K562 (cell line): ENCODE results near the gene CYP2E1. TPM values are rescaled to one million over a fixed set of nuclear protein-coding genes. Genes with fewer than 3 reads are reported as not detected.

ENCODE experiments used
- ATAC-seq: fragments of 200-7000 bp; cut with Tn5 transposase; 3 replicates; pipeline ENCODE4 v1.9.1; 2020; ENCODE audit warnings: moderate library complexity
- BruUV-seq: library from RNA; stranded (reverse); fragments of 400-500 nt; replicated peaks from 2 replicates; lab custom pipeline; 2021; lab: Mats Ljungman, UMichigan
- CTCF ChIA-PET: fragments of 300-600 bp; formaldehyde crosslinking; extraction: SDS; loops from one replicate; lab custom pipeline; 2021; ENCODE audit warnings: low intra/inter-chr PET ratio; lab: Yijun Ruan, JAX
- POLR2A ChIA-PET: fragments of 300-600, 350-650 bp; sonication (Branson Sonifier 250); formaldehyde crosslinking; extraction: SDS; loops from one replicate; lab custom pipeline; 2021; ENCODE audit warnings: antibody characterized with exemption, inconsistent platforms; lab: Yijun Ruan, JAX
- DNase-seq, 4 experiments: peaks; one replicate each; pipeline versions ENCODE4 v3.0.0 to v3.0.0-alpha.2; 2011 to 2018; ENCODE audit warnings: low spot score in 3 of 4, mixed read lengths in 3 of 4; ENCODE audit errors: extremely low read depth in 1 of 4
- FAIRE-seq: peaks from 2 replicates; lab custom pipeline; 2011; peaks lifted over from hg19 to GRCh38; lab: Jason Lieb, UNC
- H2AFZ ChIP-seq: 2 replicates; pipeline ENCODE4 v1.6.0; 2011; ENCODE audit warnings: low read depth, low read length, control low read depth, inconsistent platforms
- H3K27ac ChIP-seq: fragments of 200-600 bp; 3 replicates; pipeline ENCODE4 v1.8.0; 2011; ENCODE audit warnings: low read depth, mild to moderate bottlenecking, control low read depth, inconsistent platforms, low read length, moderate library complexity, mixed read lengths; ENCODE audit errors: extremely low read depth
- H3K27me3 ChIP-seq, 2 experiments: fragments of 300-600 bp in 1 of 2; 2 replicates in 1 of 2; 3 replicates in 1 of 2; pipeline versions ENCODE4 v1.6.0 to v1.8.0; 2011; ENCODE audit warnings: inconsistent platforms in 2 of 2, low read length in 2 of 2, mild to moderate bottlenecking in 1 of 2, mixed read lengths in 1 of 2, moderate library complexity in 1 of 2; ENCODE audit not compliant: control insufficient read depth in 2 of 2, insufficient read depth in 2 of 2
- H3K36me3 ChIP-seq: fragments of 300-600 bp; 3 replicates; pipeline ENCODE4 v1.8.0; 2011; ENCODE audit warnings: mild to moderate bottlenecking, low read length, inconsistent platforms; ENCODE audit not compliant: control insufficient read depth, insufficient read depth
- H3K4me1 ChIP-seq, 2 experiments: fragments of 200-600 bp in 1 of 2; replicated peaks in 1 of 2; 2 replicates in 1 of 2; 3 replicates in 1 of 2; pipeline versions ENCODE4 v1.5.1 to v1.8.0; 2011; ENCODE audit warnings: inconsistent platforms in 2 of 2, low read length in 2 of 2, mild to moderate bottlenecking in 1 of 2, mixed read lengths in 1 of 2, moderate library complexity in 1 of 2; ENCODE audit not compliant: control insufficient read depth in 2 of 2, insufficient read depth in 2 of 2
- H3K4me2 ChIP-seq: 2 replicates; pipeline ENCODE4 v1.6.1; 2011; ENCODE audit warnings: low read length, control low read depth, inconsistent platforms, mixed read lengths; ENCODE audit not compliant: insufficient read depth
- H3K4me3 ChIP-seq: fragments of 200-600 bp; sonication (generic), shearing (Covaris generic); 2 replicates; pipeline ENCODE4 v1.5.1; 2016; ENCODE audit warnings: control low read depth, inconsistent platforms
- H3K79me2 ChIP-seq: fragments of 200-600 bp; 3 replicates; pipeline ENCODE4 v1.8.0; 2011; ENCODE audit warnings: low read length, inconsistent platforms; ENCODE audit not compliant: control insufficient read depth, insufficient read depth
- H3K9ac ChIP-seq, 2 experiments: 2 replicates each; pipeline versions ENCODE4 v1.6.0 to v1.6.1; 2011; ENCODE audit warnings: low read depth in 2 of 2, low read length in 2 of 2, control low read depth in 1 of 2, inconsistent platforms in 1 of 2, mild to moderate bottlenecking in 1 of 2, mixed read lengths in 1 of 2; ENCODE audit not compliant: insufficient read depth in 1 of 2
- H3K9me1 ChIP-seq: one replicate; pipeline ENCODE4 v1.6.0; 2011; ENCODE audit warnings: inconsistent platforms, mild to moderate bottlenecking, low read length, moderate library complexity; ENCODE audit not compliant: control insufficient read depth, insufficient read depth
- H3K9me3 ChIP-seq: replicated peaks from 2 replicates; pipeline ENCODE4 v1.5.1; 2011; ENCODE audit warnings: low read depth, low read length, inconsistent platforms; ENCODE audit not compliant: control insufficient read depth, insufficient read depth
- H4K20me1 ChIP-seq: replicated peaks from 2 replicates; pipeline ENCODE4 v1.6.1; 2011; ENCODE audit warnings: low read length, inconsistent platforms, mixed read lengths; ENCODE audit not compliant: control insufficient read depth, insufficient read depth
- ATF1 ChIP-seq, 2 experiments: fragments of 450-650 bp in 1 of 2; IDR thresholded peaks; 2 replicates each; pipeline ENCODE4 v1.6.1; 2016; ENCODE audit warnings: missing compliant biosample characterization in 1 of 2, missing genetic modification characterization in 1 of 2
- DDX20 ChIP-seq: fragments of 450-650 bp; IDR thresholded peaks from 2 replicates; pipeline ENCODE4 v1.6.1; 2016; ENCODE audit warnings: missing genetic modification characterization, low read depth, mild to moderate bottlenecking, missing compliant biosample characterization, moderate library complexity
- MAFG ChIP-seq: fragments of 450-650 bp; conservative IDR thresholded peaks from 2 replicates; pipeline ENCODE4 v1.6.1; 2016; ENCODE audit warnings: missing genetic modification characterization, missing compliant biosample characterization
- MTA2 ChIP-seq: fragments of 450-650 bp; IDR thresholded peaks from 2 replicates; pipeline ENCODE4 v1.6.1; 2016; ENCODE audit warnings: low read depth
- NFE2L1 ChIP-seq: fragments of 450-650 bp; IDR thresholded peaks from 2 replicates; pipeline ENCODE4 v1.6.1; 2016; ENCODE audit warnings: missing genetic modification characterization, low read depth, mild to moderate bottlenecking, missing compliant biosample characterization, moderate library complexity, borderline replicate concordance
- PCBP1 ChIP-seq: fragments of 200-400 bp; formaldehyde crosslinking; IDR thresholded peaks from 2 replicates; pipeline ENCODE4 v1.6.1; 2018; ENCODE audit warnings: mild to moderate bottlenecking, low read depth, low read length; ENCODE audit not compliant: poor library complexity, severe bottlenecking
- PHF8 ChIP-seq: fragments of 200-600 bp; sonication (generic); IDR thresholded peaks from 2 replicates; pipeline ENCODE4 v1.6.1; 2012; ENCODE audit warnings: mixed run types, mild to moderate bottlenecking, inconsistent platforms, low read length, moderate library complexity, borderline replicate concordance
- PTRF ChIP-seq: fragments of 450-650 bp; IDR thresholded peaks from 2 replicates; pipeline ENCODE4 v1.6.1; 2016; ENCODE audit warnings: mild to moderate bottlenecking, missing genetic modification characterization, missing compliant biosample characterization
- RAD21 ChIP-seq, 2 experiments: fragments of 250-450 bp in 1 of 2; fragments of 450-650 bp in 1 of 2; sonication (Bioruptor Pico) in 1 of 2; formaldehyde crosslinking in 1 of 2; IDR thresholded peaks in 1 of 2; conservative IDR thresholded peaks in 1 of 2; 2 replicates each; pipeline versions ENCODE4 v1.4.0 to v1.8.0; 2020 to 2022; ENCODE audit warnings: mild to moderate bottlenecking in 2 of 2, moderate library complexity in 1 of 2
- RFX1 ChIP-seq: fragments of 450-650 bp; IDR thresholded peaks from 2 replicates; pipeline ENCODE4 v1.6.1; 2016; ENCODE audit warnings: mild to moderate bottlenecking, moderate library complexity
- SAFB2 ChIP-seq: fragments of 200-400 bp; formaldehyde crosslinking; IDR thresholded peaks from 2 replicates; pipeline ENCODE4 v1.6.1; 2018; ENCODE audit warnings: borderline replicate concordance, low read length, low read depth, moderate library complexity; ENCODE audit not compliant: severe bottlenecking
- THRA ChIP-seq: fragments of 450-650 bp; IDR thresholded peaks from 2 replicates; pipeline ENCODE4 v1.6.1; 2017; ENCODE audit warnings: mild to moderate bottlenecking, moderate library complexity
- XRCC5 ChIP-seq: fragments of 200-400 bp; formaldehyde crosslinking; IDR thresholded peaks from 2 replicates; pipeline ENCODE4 v1.6.1; 2017; ENCODE audit warnings: low read depth, mild to moderate bottlenecking, low read length
- WGBS: fragments of 100-300 bp; shearing (Covaris generic); methylation state at CpG from one replicate; pipeline ENCODE4 v1.1.6; 2016; ENCODE audit warnings: low coverage, mixed read lengths; ENCODE audit not compliant: insufficient coverage; ENCODE audit errors: missing lambda C conversion rate; 5-methylcytosine and 5-hydroxymethylcytosine counted together
- in situ Hi-C: fragments of 300-500 bp; cut with MboI; formaldehyde crosslinking; loops from 4 replicates; pipeline ENCODE4 v1.15.0; 2018; ENCODE audit warnings: inconsistent platforms, mixed read lengths
- intact Hi-C: fragments of 100-400 bp; cut with micrococcal nuclease; formaldehyde crosslinking; loops from 2 replicates; pipeline ENCODE4 v1.14.2; 2022
- polyA plus RNA-seq, 8 experiments: library from polyadenylated mRNA; depleted of rRNA in 4 of 8; stranded (reverse) in 5 of 8; unstranded in 3 of 8; fragments of >200 nt; fragmentation: Nextera tagmentation in 2 of 8; fragmentation: Illumina TruSeq in 1 of 8; extraction: Ambion mirVana in 2 of 8; extraction: Trizol in 1 of 8; gene quantifications; 2 replicates each; pipeline versions ENCODE4 v1.2.1 to v1.2.3, GENCODE V29; 2011 to 2014; ENCODE audit warnings: inconsistent platforms in 1 of 8, missing spikeins in 1 of 8
- total RNA-seq, 7 experiments: library from RNA; depleted of rRNA in 6 of 7; stranded (reverse); fragments of >200 nt in 6 of 7; fragmentation: Illumina TruSeq in 2 of 7; extraction: Trizol in 2 of 7; gene quantifications; 2 replicates each; pipeline versions ENCODE4 v1.2.1 to v1.2.3, GENCODE V29; 2011 to 2021; ENCODE audit warnings: low replicate concordance in 1 of 7
- TF ChIP-seq, protein P1 (sequence below): fragments of 450-650 bp; formaldehyde crosslinking; IDR thresholded peaks from 2 replicates; pipeline ENCODE4 v1.4.0; 2022; ENCODE audit warnings: mild to moderate bottlenecking, moderate library complexity
- TF ChIP-seq, protein P2 (sequence below): fragments of 150-350 bp; IDR thresholded peaks from 2 replicates; pipeline ENCODE4 v1.6.1; 2014; ENCODE audit warnings: low read depth, mild to moderate bottlenecking, low read length, borderline replicate concordance

CYP2E1 gene
- total and polyA plus RNA-seq, 9 of the 15 experiments (the other 6 are each of a cell fraction or from before 2014, with no cell fraction given), result 0.07 to 1.6 (median 0.19) TPM; not detected in 2

DNA sequence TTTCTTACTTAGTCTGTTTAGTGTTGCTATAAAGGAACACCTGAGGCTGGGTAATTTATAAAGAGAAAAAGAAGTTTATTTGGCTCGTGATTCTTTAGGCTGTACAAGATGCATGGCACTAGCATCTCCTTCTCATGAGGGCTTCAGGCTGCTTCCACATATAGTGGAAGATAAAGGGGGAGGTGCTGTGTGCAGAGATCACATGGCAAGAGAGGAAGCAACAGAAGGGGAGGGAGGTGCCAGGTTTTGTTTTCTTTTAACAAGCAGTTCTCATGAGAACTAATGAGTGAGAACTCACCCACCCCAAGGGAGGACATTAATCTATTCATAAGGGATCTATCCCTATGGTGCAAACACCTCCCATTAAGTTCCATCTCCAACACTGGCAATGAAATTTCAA is 17.3 kb downstream of the CYP2E1 start:
- no peak for ATAC-seq
- Histone ChIP-seq H2AFZ (no peak overlapping the region), H3K27me3 (no peaks in the 10 kb centered on the region), H3K4me3 (no peak overlapping the region), H4K20me1 (no peaks in the 10 kb centered on the region), H3K4me2 (no peak overlapping the region), H3K27ac (no peak overlapping the region), H3K9ac (no peak overlapping the region), H3K79me2 (no peaks in the 10 kb centered on the region), H3K9me3 (no peaks in the 10 kb centered on the region), H3K9me1 (no peaks in the 10 kb centered on the region), H3K36me3 (no peaks in the 10 kb centered on the region), H3K4me1 (no peaks in the 10 kb centered on the region)
- TF ChIP-seq, protein P1, sequence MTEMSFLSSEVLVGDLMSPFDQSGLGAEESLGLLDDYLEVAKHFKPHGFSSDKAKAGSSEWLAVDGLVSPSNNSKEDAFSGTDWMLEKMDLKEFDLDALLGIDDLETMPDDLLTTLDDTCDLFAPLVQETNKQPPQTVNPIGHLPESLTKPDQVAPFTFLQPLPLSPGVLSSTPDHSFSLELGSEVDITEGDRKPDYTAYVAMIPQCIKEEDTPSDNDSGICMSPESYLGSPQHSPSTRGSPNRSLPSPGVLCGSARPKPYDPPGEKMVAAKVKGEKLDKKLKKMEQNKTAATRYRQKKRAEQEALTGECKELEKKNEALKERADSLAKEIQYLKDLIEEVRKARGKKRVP (CRISPR knock-in tag), result no peak
- TF ChIP-seq SAFB2 (no peak), XRCC5 (no peak), RAD21 (CRISPR knock-in tag; conservative IDR thresholded peaks at IDR 0.05 in 1 of 2, IDR thresholded peaks at IDR 0.05 in 1 of 2) (no peak), THRA (no peak), PHF8 (no peak), MAFG (no peak), DDX20 (no peak), PCBP1 (no peak), ATF1 (CRISPR knock-in tag; IDR thresholded peaks at IDR 0.05) (no peak), ATF1 (tag; IDR thresholded peaks at IDR 0.05) (no peak), NFE2L1 (tag) (no peak), MTA2 (no peak), RFX1 (no peak), PTRF (no peak)
- TF ChIP-seq, protein P2, sequence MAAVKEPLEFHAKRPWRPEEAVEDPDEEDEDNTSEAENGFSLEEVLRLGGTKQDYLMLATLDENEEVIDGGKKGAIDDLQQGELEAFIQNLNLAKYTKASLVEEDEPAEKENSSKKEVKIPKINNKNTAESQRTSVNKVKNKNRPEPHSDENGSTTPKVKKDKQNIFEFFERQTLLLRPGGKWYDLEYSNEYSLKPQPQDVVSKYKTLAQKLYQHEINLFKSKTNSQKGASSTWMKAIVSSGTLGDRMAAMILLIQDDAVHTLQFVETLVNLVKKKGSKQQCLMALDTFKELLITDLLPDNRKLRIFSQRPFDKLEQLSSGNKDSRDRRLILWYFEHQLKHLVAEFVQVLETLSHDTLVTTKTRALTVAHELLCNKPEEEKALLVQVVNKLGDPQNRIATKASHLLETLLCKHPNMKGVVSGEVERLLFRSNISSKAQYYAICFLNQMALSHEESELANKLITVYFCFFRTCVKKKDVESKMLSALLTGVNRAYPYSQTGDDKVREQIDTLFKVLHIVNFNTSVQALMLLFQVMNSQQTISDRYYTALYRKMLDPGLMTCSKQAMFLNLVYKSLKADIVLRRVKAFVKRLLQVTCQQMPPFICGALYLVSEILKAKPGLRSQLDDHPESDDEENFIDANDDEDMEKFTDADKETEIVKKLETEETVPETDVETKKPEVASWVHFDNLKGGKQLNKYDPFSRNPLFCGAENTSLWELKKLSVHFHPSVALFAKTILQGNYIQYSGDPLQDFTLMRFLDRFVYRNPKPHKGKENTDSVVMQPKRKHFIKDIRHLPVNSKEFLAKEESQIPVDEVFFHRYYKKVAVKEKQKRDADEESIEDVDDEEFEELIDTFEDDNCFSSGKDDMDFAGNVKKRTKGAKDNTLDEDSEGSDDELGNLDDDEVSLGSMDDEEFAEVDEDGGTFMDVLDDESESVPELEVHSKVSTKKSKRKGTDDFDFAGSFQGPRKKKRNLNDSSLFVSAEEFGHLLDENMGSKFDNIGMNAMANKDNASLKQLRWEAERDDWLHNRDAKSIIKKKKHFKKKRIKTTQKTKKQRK, result no peak
- ChIA-PET POLR2A (no interaction called here), CTCF (no interaction called here)
- in situ Hi-C loops, result no loop called here
- WGBS, result 0% methylated on average over 1 of the region's 1 CpG
- DNase-seq, result no peak
- no peak for FAIRE-seq
- no TSS peak for BruUV-seq
- intact Hi-C loops, result no loop called here
